DMS153 (cell line): ENCODE results near the gene GPRC5A.

Experiments used
- DNase-seq: peaks from one replicate; lab custom pipeline; 2025; lab: John Stamatoyannopoulos, UW

GPRC5A gene

DNA sequence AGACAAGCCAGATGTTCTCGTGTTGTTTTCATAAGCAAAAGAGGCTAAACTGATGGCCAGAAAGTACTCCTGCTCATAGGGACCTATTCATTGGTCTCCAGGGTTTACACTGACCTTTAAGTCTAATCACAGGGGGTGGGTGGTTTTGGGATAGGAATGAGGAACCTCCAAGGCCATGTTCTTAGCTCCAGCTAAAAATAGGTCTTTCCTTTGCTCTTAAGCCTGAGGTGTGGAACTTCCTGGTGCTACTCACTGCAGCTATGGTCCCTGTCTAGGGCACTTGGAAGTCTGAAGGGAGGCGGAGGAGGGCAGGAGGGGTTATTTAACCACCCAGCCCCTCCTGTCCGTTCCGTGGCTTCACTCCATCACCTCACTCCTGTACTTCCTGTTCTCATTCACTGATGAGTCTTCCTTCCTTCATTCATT, 18.6 kb downstream of the GPRC5A start:
- DNase-seq: no peak

DNA sequence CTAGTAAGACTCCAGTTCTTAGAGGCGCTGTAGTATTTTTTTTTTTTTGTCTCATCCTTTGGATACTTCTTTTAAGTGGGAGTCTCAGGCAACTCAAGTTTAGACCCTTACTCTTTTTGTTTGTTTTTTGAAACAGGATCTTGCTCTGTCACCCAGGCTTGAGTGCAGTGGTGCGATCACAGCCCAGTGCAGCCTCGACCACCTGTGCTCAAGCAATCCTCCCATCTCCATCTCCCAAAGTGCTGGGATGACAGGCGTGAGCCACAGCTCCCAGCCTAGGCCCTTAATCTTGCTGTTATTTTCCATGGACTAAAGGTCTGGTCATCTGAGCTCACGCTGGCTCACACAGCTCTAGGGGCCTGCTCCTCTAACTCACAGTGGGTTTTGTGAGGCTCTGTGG, 21.3 kb downstream of the GPRC5A start:
- DNase-seq: no peak

GRCh38 chr12:12915656-12916055, 24.3 kb downstream of the GPRC5A start:
- no peak for DNase-seq

DNA sequence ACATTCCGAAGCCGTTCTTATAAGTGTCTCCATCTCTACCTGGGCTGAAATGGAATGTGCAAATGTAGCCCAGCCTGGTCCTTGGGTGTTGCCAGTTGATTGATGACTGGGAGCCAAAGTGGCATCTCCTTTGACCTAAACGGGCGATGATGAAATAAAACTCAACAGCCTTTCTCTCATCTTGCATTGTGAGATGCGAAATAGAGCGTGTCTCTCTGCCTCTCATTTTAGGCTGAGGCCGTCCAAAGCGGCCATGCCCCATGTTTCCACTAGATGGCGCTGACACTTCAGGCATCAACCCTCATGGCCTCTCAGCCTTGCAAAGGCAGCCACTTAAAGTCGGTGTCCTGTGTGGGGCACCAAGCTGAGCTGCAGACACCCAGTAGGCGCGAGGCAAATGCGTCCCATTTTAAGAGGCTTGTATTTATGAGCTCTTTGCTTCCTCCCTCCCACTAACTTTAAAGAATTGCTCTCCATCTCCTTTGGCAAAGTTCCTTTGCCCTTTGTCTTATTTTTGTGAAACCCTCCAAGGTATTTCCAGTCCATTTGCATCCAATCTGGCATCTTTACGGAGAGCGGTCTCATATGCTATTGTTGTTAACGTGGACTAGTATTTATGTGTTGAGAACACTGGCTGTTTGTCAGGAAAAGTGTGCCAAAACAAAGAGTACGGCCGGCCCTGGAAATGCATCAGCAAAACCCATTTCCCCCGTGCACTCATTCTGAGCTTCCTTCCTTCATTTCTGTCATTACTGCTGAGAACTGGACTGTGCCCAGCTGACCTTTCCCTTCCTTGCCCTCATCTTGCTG, 25.0 kb downstream of the GPRC5A start:
- DNase-seq: peak; percentile 62

DNA sequence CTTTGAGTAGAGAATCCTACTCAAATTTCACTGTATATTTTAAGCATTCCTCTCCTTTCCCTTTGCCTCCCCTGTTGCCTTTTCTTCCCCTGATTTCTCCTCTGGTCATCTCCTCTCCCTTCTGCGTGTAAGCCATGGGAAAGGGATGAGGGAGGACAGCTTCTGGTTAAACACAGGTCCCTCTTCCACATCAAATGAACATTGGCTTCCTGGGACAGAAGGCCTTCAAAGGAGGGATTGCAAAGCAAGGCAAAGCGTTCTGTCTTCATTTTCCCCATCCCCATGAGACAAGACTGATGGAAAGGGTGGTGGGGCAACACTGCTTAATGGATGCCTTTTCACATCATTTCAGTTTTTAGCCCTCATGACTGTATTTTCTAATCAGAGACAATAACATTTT, 26.2 kb downstream of the GPRC5A start:
- DNase-seq: no peak

GRCh38 chr12:12918781-12919389, 27.5 kb downstream of the GPRC5A start:
- no peak for DNase-seq

DNA sequence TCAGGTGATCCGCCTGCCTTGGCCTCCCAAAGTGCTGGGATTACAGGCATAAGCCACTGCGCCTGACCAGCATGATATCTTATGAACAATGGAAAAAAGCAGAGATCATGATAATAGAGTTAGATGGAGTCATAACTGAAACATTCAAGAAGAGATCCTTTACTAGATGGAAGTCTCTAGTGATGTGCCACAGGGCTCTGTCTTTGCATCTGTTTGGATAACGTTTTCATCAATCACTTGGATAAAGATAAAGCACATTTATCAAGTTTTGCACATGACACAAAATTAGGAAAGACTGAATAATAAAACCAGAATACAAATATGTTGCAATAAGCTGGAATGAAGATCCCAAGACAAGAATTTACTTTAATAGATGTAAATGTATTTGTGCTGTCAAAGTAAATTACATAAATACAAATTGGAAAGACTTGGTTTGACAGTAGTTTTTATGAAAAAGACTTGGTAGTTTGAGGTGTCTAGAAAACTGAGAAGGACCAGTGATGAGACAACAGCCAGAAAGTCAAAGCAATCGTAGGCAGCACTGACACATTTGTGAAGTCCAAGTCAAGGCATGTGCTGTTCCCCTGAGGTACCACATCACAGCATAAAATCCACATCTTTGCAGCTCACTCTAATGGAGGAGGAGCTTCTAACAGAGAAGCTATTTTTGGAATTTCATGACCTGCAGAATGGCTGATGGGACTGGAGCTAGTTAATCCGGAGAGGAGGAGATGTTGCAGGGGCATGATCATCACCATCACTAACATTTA, 28.5 kb downstream of the GPRC5A start:
- DNase-seq: no peak

GRCh38 chr12:12922191-12922616, 30.8 kb downstream of the GPRC5A start:
- DNase-seq: no peak

GRCh38 chr12:12922978-12923377, 31.6 kb downstream of the GPRC5A start:
- no peak for DNase-seq

GRCh38 chr12:12924169-12924568, 32.8 kb downstream of the GPRC5A start:
- DNase-seq: no peak

GRCh38 chr12:12925388-12925787, 34.0 kb downstream of the GPRC5A start:
- no peak for DNase-seq

- DNase-seq: no peak
Observed at GRCh38 chr12:12926571-12927071, 35.3 kb downstream of the GPRC5A start.

- peak; percentile 73 for DNase-seq
Observed at GRCh38 chr12:12927211-12928079, 36.1 kb downstream of the GPRC5A start.

GRCh38 chr12:12929696-12930095, 38.3 kb downstream of the GPRC5A start:
- no peak for DNase-seq

DNA sequence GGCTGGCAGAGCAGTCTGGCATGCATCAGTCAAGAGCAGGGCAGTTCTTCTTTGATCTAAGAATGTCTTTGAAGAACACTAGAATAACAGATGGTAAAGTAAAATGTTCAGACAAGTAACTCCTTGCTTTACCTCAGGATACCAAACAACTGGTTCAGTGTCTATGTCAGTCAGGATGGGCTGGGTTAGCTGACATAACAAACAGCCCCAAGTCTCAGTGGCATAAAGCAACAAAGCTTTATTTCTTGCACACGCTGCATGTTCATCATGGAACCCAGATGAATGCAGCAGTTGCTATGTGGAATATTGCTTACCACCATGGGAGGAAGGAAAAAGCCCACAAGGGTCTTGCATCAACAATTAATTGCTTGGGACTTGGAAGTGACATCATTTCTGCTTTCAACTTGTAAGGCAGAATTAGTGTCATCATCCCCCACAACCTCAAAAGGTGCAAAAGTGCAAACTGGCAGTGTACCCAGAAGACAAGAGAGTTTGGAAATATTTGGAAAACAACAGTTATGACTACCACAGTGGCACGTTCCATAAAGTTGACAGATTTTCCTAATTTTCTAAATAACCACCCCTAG, 39.4 kb downstream of the GPRC5A start:
- no peak for DNase-seq

DNA sequence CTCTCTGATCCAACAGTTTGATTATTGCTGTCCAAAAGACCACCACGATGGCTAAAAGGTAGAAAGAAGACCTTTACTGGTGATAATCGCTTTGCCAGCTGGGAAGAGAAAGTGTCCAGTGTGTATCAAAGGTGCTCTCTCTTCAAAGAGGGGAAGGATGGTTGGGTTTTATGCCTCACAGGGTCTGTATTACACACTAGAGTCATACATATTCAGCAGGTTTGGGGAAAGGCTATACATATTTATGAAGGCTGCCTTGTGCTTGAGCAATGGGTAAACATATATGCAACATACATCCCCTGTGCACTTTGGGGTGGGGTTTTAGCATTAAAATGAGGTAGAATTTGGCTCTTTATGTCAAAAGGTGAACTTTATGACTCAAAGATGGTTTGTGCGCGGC, 42.4 kb downstream of the GPRC5A start:
- no peak for DNase-seq

GRCh38 chr12:12934556-12934955, 43.2 kb downstream of the GPRC5A start:
- no peak for DNase-seq

DNA sequence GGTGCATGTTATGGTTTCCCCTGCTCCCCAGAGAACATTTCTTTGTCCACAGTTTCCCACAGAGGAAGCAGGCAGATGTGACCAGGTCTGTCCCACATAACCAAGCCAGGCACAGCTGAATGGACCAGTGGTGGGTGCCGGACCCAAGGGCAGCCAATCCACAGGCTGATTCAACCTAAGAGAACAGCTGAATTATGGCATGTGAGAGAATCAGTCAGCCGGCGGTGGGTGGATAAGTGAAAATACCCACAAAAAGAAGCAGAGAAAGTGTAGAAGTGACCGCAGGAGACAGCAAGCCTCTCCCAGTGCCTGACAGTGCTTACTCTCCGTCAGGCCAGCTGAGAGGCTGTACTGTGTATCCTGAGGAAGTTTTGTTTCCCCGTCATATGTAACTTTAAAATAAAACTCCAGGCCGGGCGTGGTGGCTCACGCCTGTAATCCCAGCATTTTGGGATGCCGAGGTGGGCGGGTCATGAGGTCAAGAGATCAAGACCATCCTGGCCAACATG, 45.7 kb downstream of the GPRC5A start:
- no peak for DNase-seq

DNA sequence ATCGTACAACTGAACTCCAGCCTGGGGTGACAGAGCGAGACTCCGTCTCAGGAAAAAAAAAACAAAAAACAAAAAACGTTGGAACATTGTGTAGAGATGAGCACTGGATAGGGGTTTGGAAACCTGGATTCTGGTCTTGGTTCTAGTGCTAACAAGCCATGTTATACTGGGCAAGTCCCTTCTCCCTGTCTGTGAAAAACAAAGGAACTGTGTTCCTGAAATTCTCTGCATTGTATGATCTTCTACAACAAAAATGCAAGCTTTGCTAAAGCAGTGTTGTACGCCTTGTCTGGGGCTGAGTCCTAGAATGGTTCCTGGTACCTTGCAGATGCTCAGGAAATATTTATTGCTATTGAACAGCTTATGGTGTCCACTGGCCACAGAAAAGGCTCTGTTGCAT, 47.2 kb downstream of the GPRC5A start:
- no peak for DNase-seq

- DNase-seq: no peak
Observed at GRCh38 chr12:12939888-12940287, 48.5 kb downstream of the GPRC5A start.
